Psoas muscle (tissue), 8 donors: ENCODE results near the gene TCEAL2. TPM values are rescaled to one million over a fixed set of nuclear protein-coding genes. Genes with fewer than 3 reads are reported as not detected.
"Not testable (repeated sequence)": the region's sequence is repeated elsewhere in the genome, so short reads cannot be mapped to it uniquely, and the experiment has no call there.

ENCODE experiments used
- ATAC-seq, 4 donors: fragments of 200-7000 bp; cut with Tn5 transposase; one replicate each; pipeline ENCODE4 v1.9.1; 2020; ENCODE audit warnings: moderate library complexity in 3 of 4, mild to moderate bottlenecking in 2 of 4
- DNase-seq, 2 donors: peaks; one replicate each; pipeline ENCODE4 v3.0.0-alpha.2; 2020
- H3K27ac ChIP-seq: fragments of 200-600 bp; one replicate; pipeline ENCODE4 v1.8.0; 2022
- H3K27me3 ChIP-seq, 3 donors: fragments of 200-600 bp in 1 of 3; one replicate each; pipeline versions ENCODE4 v1.6.1 to v1.8.0; 2013 to 2022; ENCODE audit warnings: low read length in 2 of 3, mild to moderate bottlenecking in 2 of 3, moderate library complexity in 1 of 3; ENCODE audit not compliant: insufficient read depth in 3 of 3
- H3K36me3 ChIP-seq, 2 donors: fragments of 200-600 bp in 1 of 2; one replicate each; pipeline versions ENCODE4 v1.6.1 to v1.8.0; 2013 to 2022; ENCODE audit warnings: low read depth in 1 of 2, mild to moderate bottlenecking in 1 of 2, moderate library complexity in 1 of 2; ENCODE audit not compliant: insufficient read depth in 1 of 2
- H3K4me1 ChIP-seq: fragments of 200-600 bp; one replicate; pipeline ENCODE4 v1.8.0; 2022
- H3K4me3 ChIP-seq: fragments of 200-600 bp; one replicate; pipeline ENCODE4 v1.8.0; 2022; ENCODE audit warnings: mild to moderate bottlenecking
- H3K9me3 ChIP-seq: fragments of 200-600 bp; one replicate; pipeline ENCODE4 v1.8.0; 2022
- WGBS, 3 donors: extraction: QIAGEN DNeasy Blood & Tissue Kit; methylation state at CpG; one replicate each; pipeline versions ENCODE4 v1.1.6 to v1.1.7; 2013; 5-methylcytosine and 5-hydroxymethylcytosine counted together
- intact Hi-C, 2 donors: fragments of 100-400 bp; cut with DNase I; formaldehyde crosslinking; loops; one replicate each; pipeline versions ENCODE4 v1.11.0 to v1.14.2; 2022
- polyA plus RNA-seq, 3 donors: library from polyadenylated mRNA; stranded (reverse); fragments of 200-250 nt; gene quantifications; one replicate each; pipeline ENCODE4 v1.2.3, GENCODE V29; 2013
- total RNA-seq, 4 donors: library from RNA; stranded (reverse); fragmentation: NEBNext Ultra II Directional in 2 of 4; extraction: Animal tissue kit (Norgen Biotek cat#: 25700) in 2 of 4; gene quantifications; one replicate each; pipeline versions ENCODE4 v1.2.1 to v1.2.4, GENCODE V29; 2021 to 2023
- TF ChIP-seq, protein P1 (sequence below): fragments of 200-600 bp; IDR thresholded peaks from one replicate; pipeline ENCODE4 v1.8.0; 2022; ENCODE audit warnings: antibody characterized with exemption
- donor health status: healthy with polysubstance abuse.
- donor health status: DM: no; HTN: no; CAD: no; lungs with moderate emphysema.
- donor health status: Bipolar disorder and iron deficiency.
- donor health status: healthy.
- donor health status: DM: yes; HTN: yes; CAD: no.
- donor health status: DM: no; HTN: no; CAD: no.
- donor health status: DM: no; HTN: no; CAD: no.
- donor health status: DM: yes; HTN: yes; CAD: no.

Gene TCEAL2
- total and polyA plus RNA-seq, 7 donors: 0.22 to 0.34 (median 0.31) TPM; not detected in 3

DNA sequence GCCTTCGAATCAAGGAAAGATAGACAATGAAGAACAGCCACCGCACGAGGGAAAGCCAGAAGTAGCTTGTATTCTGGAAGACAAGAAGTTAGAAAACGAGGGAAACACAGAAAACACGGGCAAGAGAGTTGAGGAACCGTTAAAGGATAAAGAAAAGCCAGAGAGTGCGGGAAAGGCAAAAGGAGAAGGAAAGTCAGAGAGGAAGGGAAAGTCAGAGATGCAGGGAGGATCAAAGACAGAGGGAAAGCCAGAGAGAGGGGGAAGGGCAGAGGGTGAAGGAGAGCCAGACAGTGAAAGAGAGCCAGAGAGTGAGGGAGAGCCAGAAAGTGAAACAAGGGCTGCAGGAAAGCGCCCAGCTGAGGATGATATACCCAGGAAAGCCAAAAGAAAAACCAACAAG, 1.4 kb downstream of the TCEAL2 start:
- no peak for DNase-seq
- H3K36me3 ChIP-seq: no peaks in the 10 kb centered on the region
- 37 to 53% (median 37%) methylated on average over 8 of the region's 8 CpGs for WGBS, 3 donors
- no peaks in the 10 kb centered on the region for H3K4me1 ChIP-seq
- TF ChIP-seq, protein P1, sequence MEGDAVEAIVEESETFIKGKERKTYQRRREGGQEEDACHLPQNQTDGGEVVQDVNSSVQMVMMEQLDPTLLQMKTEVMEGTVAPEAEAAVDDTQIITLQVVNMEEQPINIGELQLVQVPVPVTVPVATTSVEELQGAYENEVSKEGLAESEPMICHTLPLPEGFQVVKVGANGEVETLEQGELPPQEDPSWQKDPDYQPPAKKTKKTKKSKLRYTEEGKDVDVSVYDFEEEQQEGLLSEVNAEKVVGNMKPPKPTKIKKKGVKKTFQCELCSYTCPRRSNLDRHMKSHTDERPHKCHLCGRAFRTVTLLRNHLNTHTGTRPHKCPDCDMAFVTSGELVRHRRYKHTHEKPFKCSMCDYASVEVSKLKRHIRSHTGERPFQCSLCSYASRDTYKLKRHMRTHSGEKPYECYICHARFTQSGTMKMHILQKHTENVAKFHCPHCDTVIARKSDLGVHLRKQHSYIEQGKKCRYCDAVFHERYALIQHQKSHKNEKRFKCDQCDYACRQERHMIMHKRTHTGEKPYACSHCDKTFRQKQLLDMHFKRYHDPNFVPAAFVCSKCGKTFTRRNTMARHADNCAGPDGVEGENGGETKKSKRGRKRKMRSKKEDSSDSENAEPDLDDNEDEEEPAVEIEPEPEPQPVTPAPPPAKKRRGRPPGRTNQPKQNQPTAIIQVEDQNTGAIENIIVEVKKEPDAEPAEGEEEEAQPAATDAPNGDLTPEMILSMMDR: no peak
- H3K27ac ChIP-seq: no peak overlapping the region
- H3K27me3 ChIP-seq: peaks cover 0 to 58% (median 0%) of the 10 kb centered on the region in 3 donors
- intact Hi-C loops: no loop called here
- ATAC-seq: no peak
- no peaks in the 10 kb centered on the region for H3K9me3 ChIP-seq
- no peak overlapping the region for H3K4me3 ChIP-seq

DNA sequence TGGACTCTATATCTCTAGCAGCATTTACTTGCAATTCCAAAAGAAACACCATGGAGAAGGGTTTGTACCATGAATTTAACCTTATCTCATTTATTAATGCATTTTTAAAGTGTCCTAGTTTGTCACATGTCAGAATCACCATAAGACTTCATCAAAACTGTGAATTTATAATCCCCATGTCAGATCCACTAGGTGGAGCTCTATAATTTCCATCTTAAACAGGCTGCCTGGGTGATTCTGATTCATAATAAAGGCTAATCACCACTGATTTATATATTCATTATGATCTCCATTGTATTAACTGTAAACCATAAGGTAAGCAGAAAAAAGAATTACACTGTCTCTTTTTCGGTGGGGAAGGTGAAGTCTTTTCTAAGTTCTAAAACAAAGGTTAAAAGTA, 4.0 kb downstream of the TCEAL2 start:
- H3K9me3 ChIP-seq: no peaks in the 10 kb centered on the region
- no peaks in the 10 kb centered on the region for H3K36me3 ChIP-seq
- intact Hi-C loops: no loop called here
- H3K4me3 ChIP-seq: no peak overlapping the region
- 47 to 88% (median 77%) methylated on average over 1 of the region's 1 CpG for WGBS, 3 donors
- ATAC-seq: no peak
- H3K27ac ChIP-seq: no peak overlapping the region
- TF ChIP-seq, protein P1: peak; percentile 19
- peaks cover 0 to 52% (median 0%) of the 10 kb centered on the region in 3 donors for H3K27me3 ChIP-seq
- H3K4me1 ChIP-seq: no peaks in the 10 kb centered on the region
- DNase-seq: no peak

DNA sequence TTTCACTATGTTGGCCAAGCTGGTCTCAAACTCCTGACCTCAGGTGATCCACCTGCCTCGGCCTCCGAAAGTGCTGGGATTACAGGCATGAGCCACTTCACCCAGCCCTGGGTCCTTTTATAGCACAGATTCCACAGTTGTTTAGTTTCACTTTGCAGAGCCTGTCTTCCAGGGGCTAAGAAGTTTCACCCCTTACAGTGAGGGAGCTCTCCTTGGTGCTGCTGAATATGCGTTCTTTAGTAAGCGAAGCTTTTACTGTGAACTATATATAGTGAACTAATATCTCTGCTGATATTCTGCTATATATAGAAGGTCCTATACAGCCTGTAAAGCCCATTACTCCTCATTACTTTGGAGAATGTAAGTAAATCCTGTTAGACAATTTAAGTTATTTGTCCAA, 12.6 kb downstream of the TCEAL2 start:
- intact Hi-C loops: no loop called here
- Histone ChIP-seq H3K27ac (no peak overlapping the region), H3K27me3 (peaks cover 0 to 23% (median 4%) of the 10 kb centered on the region in 3 donors), H3K4me3 (no peak overlapping the region), H3K4me1 (no peaks in the 10 kb centered on the region), H3K36me3 (no peaks in the 10 kb centered on the region), H3K9me3 (no peaks in the 10 kb centered on the region)
- ATAC-seq (no peak), DNase-seq (no peak)
- 23 to 49% (median 28%) methylated on average over 4 of the region's 4 CpGs for WGBS, 3 donors
- TF ChIP-seq, protein P1: no peak

DNA sequence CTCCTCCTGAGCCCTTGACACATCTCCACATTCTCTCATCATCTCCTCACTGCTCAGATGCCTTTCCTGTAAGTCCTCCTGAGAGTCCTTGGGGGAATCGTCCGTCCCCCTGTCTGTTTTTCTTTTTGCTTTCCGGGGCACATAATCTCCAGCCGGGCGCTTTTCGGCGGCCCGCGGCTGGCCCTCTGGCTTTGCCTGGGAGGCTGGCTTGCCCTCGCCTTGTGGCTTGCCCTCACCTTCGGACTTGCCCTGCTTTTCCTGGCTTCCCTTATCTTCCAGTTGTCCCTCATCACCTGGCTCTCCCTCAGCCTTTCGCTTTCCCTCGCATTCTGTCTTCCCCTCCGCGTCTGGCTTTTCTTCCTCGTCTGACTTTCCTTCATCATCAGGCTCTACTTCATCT, 15.4 kb downstream of the TCEAL2 start:
- ATAC-seq, intact Hi-C loops, H3K36me3 ChIP-seq, H3K4me3 ChIP-seq, DNase-seq, H3K9me3 ChIP-seq, H3K4me1 ChIP-seq, H3K27ac ChIP-seq: not testable (repeated sequence)
- 45 to 65% (median 56%) methylated on average over 5 to 16 of the region's 16 CpGs for WGBS, 3 donors
- peaks cover 0 to 38% (median 4%) of the 10 kb centered on the region in 3 donors for H3K27me3 ChIP-seq

DNA sequence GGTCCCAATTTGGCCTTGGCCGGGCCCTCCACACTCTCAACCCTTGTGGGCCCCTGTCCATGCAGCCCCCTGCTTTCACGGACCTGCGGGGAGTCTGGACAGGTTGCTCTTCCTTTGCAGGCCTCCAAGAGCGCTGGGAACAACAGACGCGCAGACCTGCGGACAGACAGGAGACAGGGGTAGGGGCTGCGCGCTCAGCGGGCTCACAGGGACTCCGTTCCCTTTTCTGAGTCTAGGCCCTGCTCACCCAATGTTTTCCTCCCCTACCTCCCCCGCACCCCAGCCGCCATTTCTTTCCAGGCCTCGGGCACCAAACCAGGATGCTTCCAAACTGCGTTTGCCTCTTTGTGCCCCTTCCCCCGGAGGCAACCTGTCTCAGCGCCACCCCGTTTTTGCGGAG, 16.2 kb downstream of the TCEAL2 start:
- H3K4me1 ChIP-seq, H3K9me3 ChIP-seq, ATAC-seq, intact Hi-C loops, H3K4me3 ChIP-seq, H3K27ac ChIP-seq, DNase-seq, H3K36me3 ChIP-seq: not testable (repeated sequence)
- H3K27me3 ChIP-seq: peaks cover 0 to 42% (median 4%) of the 10 kb centered on the region in 3 donors
- 18 to 29% (median 22%) methylated on average over 15 to 18 of the region's 19 CpGs for WGBS, 3 donors

DNA sequence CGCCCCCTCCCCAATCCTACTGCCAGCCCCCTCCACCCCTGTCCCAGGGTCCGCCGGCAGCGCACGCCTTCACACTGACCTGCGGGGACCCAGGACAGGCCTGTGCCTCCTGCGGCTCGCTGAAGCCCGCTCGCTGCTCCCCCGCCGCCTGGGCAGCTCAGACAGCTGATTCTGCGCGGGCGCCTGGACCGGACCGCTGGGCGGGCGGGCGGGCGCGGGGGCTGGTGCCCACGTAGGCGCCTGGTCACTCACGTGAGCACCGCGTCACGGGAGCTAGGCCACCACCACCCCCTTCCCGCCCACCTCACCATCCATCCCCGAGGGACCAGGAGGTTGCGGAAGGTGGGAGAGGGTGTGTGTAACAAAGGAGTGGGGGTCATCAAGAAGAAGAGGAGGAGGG, 16.8 kb downstream of the TCEAL2 start, which contains the start of gene TCEAL6:
TCEAL6 (minus strand) TSS at position 208 of the 400 bp plus-strand sequence.
- H3K9me3 ChIP-seq, H3K4me3 ChIP-seq, H3K4me1 ChIP-seq, DNase-seq, H3K27ac ChIP-seq, ATAC-seq, H3K36me3 ChIP-seq, intact Hi-C loops: not testable (repeated sequence)
- H3K27me3 ChIP-seq: peaks cover 0 to 44% (median 4%) of the 10 kb centered on the region in 3 donors
- WGBS, 3 donors: 2 to 29% (median 4%) methylated on average over 10 to 19 of the region's 31 CpGs
